ENCODE data around the gene HSPD1. TPM values are rescaled to one million over a fixed set of nuclear protein-coding genes. Genes with fewer than 3 reads are reported as not detected.
A peak's percentile ranks its signal among the peaks of the same experiment; 100 is the strongest.

HSPD1 gene
- total and polyA plus RNA-seq, 7 donors = 167 to 468 (median 205) TPM

DNA sequence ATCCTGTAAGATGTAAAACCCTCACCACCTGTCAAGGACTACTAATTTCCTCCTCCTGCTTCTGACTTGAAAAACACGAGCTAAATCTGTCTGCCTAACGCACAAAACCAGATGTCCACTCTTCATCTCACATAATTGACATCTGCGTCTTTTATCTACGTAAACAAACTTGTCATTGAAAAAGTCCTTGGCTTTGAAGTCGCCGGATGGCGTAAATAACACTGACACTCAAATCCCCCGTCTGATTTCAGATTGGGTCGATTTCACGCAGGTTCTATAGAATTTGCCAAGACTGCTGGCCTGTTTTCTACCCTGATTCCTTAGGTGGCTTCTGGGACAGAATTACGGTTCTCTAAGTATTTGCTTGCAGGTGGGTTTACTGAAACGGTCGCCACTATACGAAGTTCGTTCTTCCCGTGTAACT, 15.7 kb upstream of the HSPD1 start:
- Histone ChIP-seq H3K4me1 (peaks cover 33% of the 10 kb centered on the region), H3K4me3 (peak overlapping the region; percentile 87), H3K27me3 (ENCODE audit: insufficient read depth in 3 of 3, low read length in 2 of 3) (no peaks in the 10 kb centered on the region), H3K9me3 (no peaks in the 10 kb centered on the region), H3K36me3 (ENCODE audit: insufficient read depth in 1 of 2, low read depth in 1 of 2) (no peaks in the 10 kb centered on the region), H3K27ac (peak overlapping the region; percentile 93)
- no peak for DNase-seq
- intact Hi-C loops (cut with DNase I) = loop anchor here in 1 of 2 donors (2.0 kb wide), 1 partner anchor 15 kb away; the partner anchor contains the start of gene HSPE1
- TF ChIP-seq, protein P1, sequence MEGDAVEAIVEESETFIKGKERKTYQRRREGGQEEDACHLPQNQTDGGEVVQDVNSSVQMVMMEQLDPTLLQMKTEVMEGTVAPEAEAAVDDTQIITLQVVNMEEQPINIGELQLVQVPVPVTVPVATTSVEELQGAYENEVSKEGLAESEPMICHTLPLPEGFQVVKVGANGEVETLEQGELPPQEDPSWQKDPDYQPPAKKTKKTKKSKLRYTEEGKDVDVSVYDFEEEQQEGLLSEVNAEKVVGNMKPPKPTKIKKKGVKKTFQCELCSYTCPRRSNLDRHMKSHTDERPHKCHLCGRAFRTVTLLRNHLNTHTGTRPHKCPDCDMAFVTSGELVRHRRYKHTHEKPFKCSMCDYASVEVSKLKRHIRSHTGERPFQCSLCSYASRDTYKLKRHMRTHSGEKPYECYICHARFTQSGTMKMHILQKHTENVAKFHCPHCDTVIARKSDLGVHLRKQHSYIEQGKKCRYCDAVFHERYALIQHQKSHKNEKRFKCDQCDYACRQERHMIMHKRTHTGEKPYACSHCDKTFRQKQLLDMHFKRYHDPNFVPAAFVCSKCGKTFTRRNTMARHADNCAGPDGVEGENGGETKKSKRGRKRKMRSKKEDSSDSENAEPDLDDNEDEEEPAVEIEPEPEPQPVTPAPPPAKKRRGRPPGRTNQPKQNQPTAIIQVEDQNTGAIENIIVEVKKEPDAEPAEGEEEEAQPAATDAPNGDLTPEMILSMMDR (IDR thresholded peaks at IDR 0.05) = no peak
- WGBS, 3 donors = 0% methylated on average over 16 of the region's 16 CpGs
- ATAC-seq = peak; percentile 18 to 52 (median 32)

DNA sequence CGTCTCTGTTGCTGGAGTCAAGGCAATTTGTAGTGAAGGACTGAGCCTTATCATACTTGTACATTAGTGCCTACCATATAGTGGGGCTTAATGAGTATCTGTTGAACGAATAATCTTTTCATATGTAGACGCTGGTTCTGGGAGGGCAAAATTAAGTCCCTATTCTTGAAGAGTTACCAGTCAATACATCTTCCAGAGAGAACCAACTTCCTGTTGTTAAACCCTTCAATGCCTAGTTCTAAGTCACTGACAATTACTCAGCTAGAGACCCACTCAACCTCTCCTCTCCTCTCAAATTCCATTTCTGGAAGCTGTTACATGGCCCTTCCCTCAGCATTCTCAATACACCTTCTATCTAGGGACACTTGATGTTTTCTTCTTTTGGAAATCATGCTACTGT, 15.1 kb upstream of the HSPD1 start:
- TF ChIP-seq, protein P1 (IDR thresholded peaks at IDR 0.05) = no peak
- no peaks in the 10 kb centered on the region for H3K27me3 ChIP-seq (ENCODE audit: insufficient read depth in 3 of 3, low read length in 2 of 3)
- no peaks in the 10 kb centered on the region for H3K9me3 ChIP-seq
- DNase-seq = no peak
- intact Hi-C loops (cut with DNase I) = loop anchor here in 1 of 2 donors (2.0 kb wide), 1 partner anchor 14 kb away; the partner anchor contains the start of gene HSPE1
- H3K27ac ChIP-seq = peak overlapping the region; percentile 93
- H3K4me3 ChIP-seq = peak overlapping the region; percentile 87
- 64 to 76% (median 64%) methylated on average over 3 of the region's 3 CpGs for WGBS, 3 donors
- no peaks in the 10 kb centered on the region for H3K36me3 ChIP-seq (ENCODE audit: insufficient read depth in 1 of 2, low read depth in 1 of 2)
- no peak for ATAC-seq
- H3K4me1 ChIP-seq = peaks cover 33% of the 10 kb centered on the region

DNA sequence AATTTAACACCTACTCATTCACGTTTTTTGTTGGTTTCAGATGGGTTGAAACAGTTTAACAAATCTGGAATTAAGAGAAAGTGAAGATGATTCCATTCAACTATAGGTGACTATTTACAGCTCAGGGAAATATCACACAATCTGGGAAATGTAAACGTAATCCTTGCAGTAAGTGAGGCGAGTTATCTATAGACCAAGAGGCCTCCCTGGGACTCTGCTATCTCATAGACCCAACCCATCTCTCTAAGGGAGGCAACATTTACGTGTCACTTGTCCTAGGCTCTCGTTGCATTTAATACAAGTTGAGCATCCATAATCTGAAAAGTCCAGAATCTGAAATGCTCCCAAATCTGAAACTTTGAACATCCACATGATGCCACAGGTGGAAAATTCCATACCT, 14.3 kb upstream of the HSPD1 start:
- Histone ChIP-seq H3K27me3 (ENCODE audit: insufficient read depth in 3 of 3, low read length in 2 of 3) (no peaks in the 10 kb centered on the region), H3K27ac (peak overlapping the region; percentile 93), H3K36me3 (ENCODE audit: insufficient read depth in 1 of 2, low read depth in 1 of 2) (peaks cover 0 to 8% of the 10 kb centered on the region in 2 donors), H3K4me3 (no peak overlapping the region), H3K9me3 (no peaks in the 10 kb centered on the region), H3K4me1 (peaks cover 24% of the 10 kb centered on the region)
- ATAC-seq (no peak), DNase-seq (no peak)
- WGBS, 3 donors = 94 to 98% (median 97%) methylated on average over 5 of the region's 5 CpGs
- intact Hi-C loops (cut with DNase I) = loop anchor here in 1 of 2 donors (2.0 kb wide), 1 partner anchor 13 kb away; the partner anchor contains the start of gene HSPE1
- TF ChIP-seq, protein P1 (IDR thresholded peaks at IDR 0.05) = no peak

DNA sequence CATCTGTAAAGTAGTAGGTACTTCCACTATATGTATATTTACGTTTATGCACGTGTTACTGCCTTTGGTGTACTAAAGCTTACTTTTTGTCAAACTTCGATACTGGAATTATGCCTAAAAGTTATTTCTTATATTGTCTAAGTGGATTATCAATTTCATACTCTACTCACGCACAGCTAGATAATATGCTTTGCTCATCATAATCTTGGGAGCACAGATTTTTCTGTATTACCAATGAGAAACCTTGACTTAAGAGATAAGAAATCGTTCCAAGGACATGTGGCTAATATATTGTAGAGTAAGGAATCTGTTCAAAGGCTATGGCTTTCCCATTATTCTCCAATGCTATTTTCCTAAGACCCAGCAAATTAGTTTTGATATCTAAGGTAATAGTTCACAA, 7.0 kb upstream of the HSPD1 start:
- H3K36me3 ChIP-seq (ENCODE audit: insufficient read depth in 1 of 2, low read depth in 1 of 2) = peaks cover 6 to 54% of the 10 kb centered on the region in 2 donors
- WGBS, 3 donors = 93 to 96% (median 96%) methylated on average over 5 of the region's 5 CpGs

More for the DNA sequence above, 7.0 kb upstream of the HSPD1 start:
- DNase-seq (no peak), ATAC-seq (no peak)
- H3K27me3 ChIP-seq (ENCODE audit: insufficient read depth in 3 of 3, low read length in 2 of 3) = no peaks in the 10 kb centered on the region
- no peaks in the 10 kb centered on the region for H3K9me3 ChIP-seq
- intact Hi-C loops (cut with DNase I) = no loop called here
- TF ChIP-seq, protein P1 (IDR thresholded peaks at IDR 0.05) = no peak
- H3K4me1 ChIP-seq = peaks cover 13% of the 10 kb centered on the region
- H3K4me3 ChIP-seq = no peak overlapping the region
- H3K27ac ChIP-seq = no peak overlapping the region
